ENCODE measurements around the gene DAAM1.
A peak's percentile ranks its signal among the peaks of the same experiment; 100 is the strongest.

The DAAM1 gene

GRCh38 chr14:59181791-59182190 is 6.7 kb upstream of the DAAM1 start:
- H2AK5ac ChIP-seq (ENCODE audit: low read length, severe bottlenecking), result no peak overlapping the region
- H2BK12ac ChIP-seq (ENCODE audit: low read length in 2 of 2), result no peak overlapping the region
- no peak overlapping the region for H2BK120ac ChIP-seq (ENCODE audit: low read depth, low read length)
- no peak overlapping the region for H2BK5ac ChIP-seq (ENCODE audit: low read depth, low read length, poor library complexity, severe bottlenecking)
- no peak overlapping the region for H3K14ac ChIP-seq (ENCODE audit: low read length in 2 of 2)
- DNase-seq, result no peak
- no peak overlapping the region for H3K4me3 ChIP-seq (ENCODE audit: insufficient read depth in 1 of 2, low read depth in 1 of 2, low read length in 2 of 2)
- no peak overlapping the region for H4K8ac ChIP-seq (ENCODE audit: low read length)
- no peaks in the 10 kb centered on the region for H3K36me3 ChIP-seq (ENCODE audit: control insufficient read depth in 1 of 2, insufficient read depth in 2 of 2, low read depth in 1 of 2, low read length in 2 of 2)
- no peaks in the 10 kb centered on the region for H3K9me3 ChIP-seq (ENCODE audit: control insufficient read depth, low read length)
- H2BK15ac ChIP-seq (ENCODE audit: low read depth, poor library complexity, severe bottlenecking), result no peak overlapping the region
- H3K79me1 ChIP-seq (replicated peaks; ENCODE audit: low read length, poor library complexity, severe bottlenecking), result no peaks in the 10 kb centered on the region
- no peak overlapping the region for H3K23ac ChIP-seq (ENCODE audit: low read length in 2 of 2)
- H3K27ac ChIP-seq (ENCODE audit: low read length, poor library complexity, severe bottlenecking), result no peak overlapping the region
- H3K4me1 ChIP-seq (ENCODE audit: control insufficient read depth, insufficient read depth, low read depth, low read length), result no peaks in the 10 kb centered on the region
- H4K91ac ChIP-seq (ENCODE audit: low read length), result no peak overlapping the region
- 94% methylated on average over 1 of the region's 1 CpG for WGBS
- H3K18ac ChIP-seq (ENCODE audit: low read depth in 1 of 2, low read length in 2 of 2), result no peak overlapping the region
- H3K9ac ChIP-seq (ENCODE audit: low read length), result no peak overlapping the region
- H3K27me3 ChIP-seq (ENCODE audit: control insufficient read depth in 1 of 2, insufficient read depth in 1 of 2, low read length in 2 of 2), result peaks cover 0 to 33% of the 10 kb centered on the region in 2 experiments
- H3K4me2 ChIP-seq (ENCODE audit: low read length, poor library complexity, severe bottlenecking), result no peak overlapping the region
- H3K4ac ChIP-seq (ENCODE audit: low read depth in 1 of 2, low read length in 2 of 2), result no peak overlapping the region
- H2AFZ ChIP-seq (ENCODE audit: low read depth, low read length), result no peak overlapping the region

GRCh38 chr14:59182641-59183040 is 5.8 kb upstream of the DAAM1 start:
- no peak for DNase-seq
- Histone ChIP-seq H3K36me3 (ENCODE audit: control insufficient read depth in 1 of 2, insufficient read depth in 2 of 2, low read depth in 1 of 2, low read length in 2 of 2) (no peaks in the 10 kb centered on the region), H3K9ac (ENCODE audit: low read length) (no peak overlapping the region), H2BK15ac (ENCODE audit: low read depth, poor library complexity, severe bottlenecking) (no peak overlapping the region), H3K4ac (ENCODE audit: low read depth in 1 of 2, low read length in 2 of 2) (no peak overlapping the region), H3K4me3 (ENCODE audit: insufficient read depth in 1 of 2, low read depth in 1 of 2, low read length in 2 of 2) (no peak overlapping the region), H2AFZ (ENCODE audit: low read depth, low read length) (no peak overlapping the region), H3K4me2 (ENCODE audit: low read length, poor library complexity, severe bottlenecking) (no peak overlapping the region), H2AK5ac (ENCODE audit: low read length, severe bottlenecking) (no peak overlapping the region), H2BK120ac (ENCODE audit: low read depth, low read length) (no peak overlapping the region), H3K23ac (ENCODE audit: low read length in 2 of 2) (no peak overlapping the region), H3K79me1 (replicated peaks; ENCODE audit: low read length, poor library complexity, severe bottlenecking) (no peaks in the 10 kb centered on the region), H3K27ac (ENCODE audit: low read length, poor library complexity, severe bottlenecking) (no peak overlapping the region), H3K27me3 (ENCODE audit: control insufficient read depth in 1 of 2, insufficient read depth in 1 of 2, low read length in 2 of 2) (peaks cover 0 to 33% of the 10 kb centered on the region in 2 experiments), H3K4me1 (ENCODE audit: control insufficient read depth, insufficient read depth, low read depth, low read length) (peaks cover under 1% of the 10 kb centered on the region), H3K18ac (ENCODE audit: low read depth in 1 of 2, low read length in 2 of 2) (no peak overlapping the region), H3K14ac (ENCODE audit: low read length in 2 of 2) (no peak overlapping the region), H2BK5ac (ENCODE audit: low read depth, low read length, poor library complexity, severe bottlenecking) (no peak overlapping the region), H4K91ac (ENCODE audit: low read length) (no peak overlapping the region), H3K9me3 (ENCODE audit: control insufficient read depth, low read length) (no peaks in the 10 kb centered on the region), H2BK12ac (ENCODE audit: low read length in 2 of 2) (no peak overlapping the region), H4K8ac (ENCODE audit: low read length) (no peak overlapping the region)
- 91% methylated on average over 4 of the region's 5 CpGs for whole genome bisulfite sequencing

GRCh38 chr14:59183150-59183549 is 5.3 kb upstream of the DAAM1 start:
- Histone ChIP-seq H3K79me1 (replicated peaks; ENCODE audit: low read length, poor library complexity, severe bottlenecking) (no peaks in the 10 kb centered on the region), H3K4me3 (ENCODE audit: insufficient read depth in 1 of 2, low read depth in 1 of 2, low read length in 2 of 2) (no peak overlapping the region), H3K18ac (ENCODE audit: low read depth in 1 of 2, low read length in 2 of 2) (no peak overlapping the region), H2BK12ac (ENCODE audit: low read length in 2 of 2) (no peak overlapping the region), H3K4ac (ENCODE audit: low read depth in 1 of 2, low read length in 2 of 2) (no peak overlapping the region), H4K8ac (ENCODE audit: low read length) (no peak overlapping the region), H3K4me2 (ENCODE audit: low read length, poor library complexity, severe bottlenecking) (no peak overlapping the region), H3K4me1 (ENCODE audit: control insufficient read depth, insufficient read depth, low read depth, low read length) (peaks cover 3% of the 10 kb centered on the region), H3K14ac (ENCODE audit: low read length in 2 of 2) (no peak overlapping the region), H2AFZ (ENCODE audit: low read depth, low read length) (no peak overlapping the region), H3K36me3 (ENCODE audit: control insufficient read depth in 1 of 2, insufficient read depth in 2 of 2, low read depth in 1 of 2, low read length in 2 of 2) (no peaks in the 10 kb centered on the region), H2AK5ac (ENCODE audit: low read length, severe bottlenecking) (no peak overlapping the region), H3K9ac (ENCODE audit: low read length) (no peak overlapping the region), H2BK120ac (ENCODE audit: low read depth, low read length) (no peak overlapping the region), H3K27me3 (ENCODE audit: control insufficient read depth in 1 of 2, insufficient read depth in 1 of 2, low read length in 2 of 2) (peaks cover 0 to 33% of the 10 kb centered on the region in 2 experiments), H3K23ac (ENCODE audit: low read length in 2 of 2) (no peak overlapping the region), H3K9me3 (ENCODE audit: control insufficient read depth, low read length) (no peaks in the 10 kb centered on the region), H4K91ac (ENCODE audit: low read length) (no peak overlapping the region), H2BK5ac (ENCODE audit: low read depth, low read length, poor library complexity, severe bottlenecking) (no peak overlapping the region), H3K27ac (ENCODE audit: low read length, poor library complexity, severe bottlenecking) (no peak overlapping the region), H2BK15ac (ENCODE audit: low read depth, poor library complexity, severe bottlenecking) (no peak overlapping the region)
- no peak for DNase-seq

DNA sequence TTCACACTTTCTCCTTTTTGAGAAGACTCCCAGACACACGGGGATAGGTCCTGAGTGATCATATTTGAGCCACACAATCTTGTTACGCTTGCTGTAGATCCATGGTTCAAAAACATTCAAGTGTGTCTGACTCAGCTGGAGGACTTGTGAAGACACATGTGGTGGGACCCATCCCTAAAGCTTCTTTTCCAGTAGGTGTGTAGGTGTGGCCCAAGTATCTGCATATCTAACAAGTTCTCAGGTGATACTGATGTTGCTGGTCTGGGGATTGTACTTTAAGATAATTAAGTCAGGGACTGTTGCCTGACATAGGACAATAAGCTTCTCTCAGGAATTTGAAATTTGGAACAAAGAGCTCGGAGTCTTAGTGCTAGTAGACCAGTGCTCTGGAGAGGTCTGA is 4.1 kb upstream of the DAAM1 start:
- Histone ChIP-seq H2BK15ac (ENCODE audit: low read depth, poor library complexity, severe bottlenecking) (no peak overlapping the region), H3K14ac (ENCODE audit: low read length in 2 of 2) (no peak overlapping the region), H3K9me3 (ENCODE audit: control insufficient read depth, low read length) (no peaks in the 10 kb centered on the region), H3K27ac (ENCODE audit: low read length, poor library complexity, severe bottlenecking) (no peak overlapping the region), H2BK5ac (ENCODE audit: low read depth, low read length, poor library complexity, severe bottlenecking) (no peak overlapping the region), H2BK120ac (ENCODE audit: low read depth, low read length) (no peak overlapping the region), H3K4me1 (ENCODE audit: control insufficient read depth, insufficient read depth, low read depth, low read length) (peaks cover 4% of the 10 kb centered on the region), H3K36me3 (ENCODE audit: control insufficient read depth in 1 of 2, insufficient read depth in 2 of 2, low read depth in 1 of 2, low read length in 2 of 2) (no peaks in the 10 kb centered on the region), H3K9ac (ENCODE audit: low read length) (no peak overlapping the region), H3K4me2 (ENCODE audit: low read length, poor library complexity, severe bottlenecking) (no peak overlapping the region), H3K18ac (ENCODE audit: low read depth in 1 of 2, low read length in 2 of 2) (no peak overlapping the region), H3K4ac (ENCODE audit: low read depth in 1 of 2, low read length in 2 of 2) (no peak overlapping the region), H3K79me1 (replicated peaks; ENCODE audit: low read length, poor library complexity, severe bottlenecking) (no peaks in the 10 kb centered on the region), H3K4me3 (ENCODE audit: insufficient read depth in 1 of 2, low read depth in 1 of 2, low read length in 2 of 2) (peak overlapping the region in 1 of 2 experiments; percentile 65), H3K27me3 (ENCODE audit: control insufficient read depth in 1 of 2, insufficient read depth in 1 of 2, low read length in 2 of 2) (peaks cover 0 to 33% of the 10 kb centered on the region in 2 experiments), H4K8ac (ENCODE audit: low read length) (no peak overlapping the region), H2AFZ (ENCODE audit: low read depth, low read length) (no peak overlapping the region), H4K91ac (ENCODE audit: low read length) (no peak overlapping the region), H2AK5ac (ENCODE audit: low read length, severe bottlenecking) (no peak overlapping the region), H2BK12ac (ENCODE audit: low read length in 2 of 2) (no peak overlapping the region), H3K23ac (ENCODE audit: low read length in 2 of 2) (no peak overlapping the region)
- 75% methylated on average over 3 of the region's 3 CpGs for WGBS
- DNase-seq, result no peak
